Activated gamma-delta T cell treated with anti-CD3 and anti-CD28 coated beads, Interleukin-2, amount 50 U/mL, for 16 hours (primary cell): ENCODE measurements around the gene HOXA1.

ENCODE experiments used
- DNase-seq: peaks from one replicate; pipeline ENCODE4 v3.0.0-alpha.2; 2020; ENCODE audit warnings: low read depth

HOXA1 gene

GRCh38 chr7:27116962-27117886 lies 21.4 kb upstream of the HOXA1 start:
- DNase-seq: no peak

- DNase-seq: no peak
Measured at GRCh38 chr7:27116031-27116961, 20.5 kb upstream of the HOXA1 start.

- DNase-seq: no peak
Measured at GRCh38 chr7:27115221-27116026, 19.6 kb upstream of the HOXA1 start.

- DNase-seq: no peak
Measured at GRCh38 chr7:27114881-27115220, 19.1 kb upstream of the HOXA1 start.

- no peak for DNase-seq
Measured at GRCh38 chr7:27113991-27114769, 18.4 kb upstream of the HOXA1 start.

- DNase-seq: no peak
Measured at GRCh38 chr7:27112955-27113949, 17.5 kb upstream of the HOXA1 start.

- no peak for DNase-seq
Measured at GRCh38 chr7:27112361-27112760, 16.6 kb upstream of the HOXA1 start.

- DNase-seq: no peak
Measured at GRCh38 chr7:27111751-27112277, 16.0 kb upstream of the HOXA1 start.

- no peak for DNase-seq
Measured at GRCh38 chr7:27111042-27111750, 15.4 kb upstream of the HOXA1 start.

- DNase-seq: no peak
Measured at GRCh38 chr7:27110186-27111031, 14.6 kb upstream of the HOXA1 start.

- DNase-seq: no peak
Measured at GRCh38 chr7:27109466-27110185, 13.8 kb upstream of the HOXA1 start.

GRCh38 chr7:27108390-27109127 lies 12.8 kb upstream of the HOXA1 start:
- DNase-seq: no peak

GRCh38 chr7:27107391-27108381 lies 11.9 kb upstream of the HOXA1 start:
- DNase-seq: no peak

GRCh38 chr7:27106901-27107240 lies 11.1 kb upstream of the HOXA1 start:
- no peak for DNase-seq

GRCh38 chr7:27106181-27106900 lies 10.5 kb upstream of the HOXA1 start:
- DNase-seq: no peak
